Islet of Langerhans (tissue), 1 donor: ENCODE measurements around the gene TTC7B.
A peak's percentile ranks its signal among the peaks of the same experiment; 100 is the strongest.

Source experiments
- FAIRE-seq: peaks from one replicate; lab custom pipeline; 2011; peaks lifted over from hg19 to GRCh38; lab: Jason Lieb, UNC

The TTC7B gene

DNA sequence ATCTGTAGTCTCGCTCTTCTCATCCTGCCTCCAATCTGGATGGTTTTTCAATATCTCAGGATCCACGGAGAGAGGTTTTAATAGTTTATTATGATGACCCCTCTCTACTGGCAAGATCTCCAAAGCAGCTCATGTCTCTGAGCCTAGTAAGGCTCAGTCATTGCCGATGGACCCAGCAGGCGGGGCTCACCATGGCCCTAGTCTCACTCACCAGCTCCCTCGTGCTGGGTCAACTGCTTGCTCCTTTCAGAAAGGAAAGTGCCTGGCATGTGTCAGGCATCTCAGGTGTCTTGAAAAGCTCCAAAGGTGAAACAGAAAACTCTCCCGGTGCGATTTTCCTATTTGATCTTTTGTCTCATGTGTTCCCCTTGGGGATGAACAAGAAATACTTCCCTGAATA lies 240.4 kb downstream of the TTC7B start:
- FAIRE-seq, result no peak

DNA sequence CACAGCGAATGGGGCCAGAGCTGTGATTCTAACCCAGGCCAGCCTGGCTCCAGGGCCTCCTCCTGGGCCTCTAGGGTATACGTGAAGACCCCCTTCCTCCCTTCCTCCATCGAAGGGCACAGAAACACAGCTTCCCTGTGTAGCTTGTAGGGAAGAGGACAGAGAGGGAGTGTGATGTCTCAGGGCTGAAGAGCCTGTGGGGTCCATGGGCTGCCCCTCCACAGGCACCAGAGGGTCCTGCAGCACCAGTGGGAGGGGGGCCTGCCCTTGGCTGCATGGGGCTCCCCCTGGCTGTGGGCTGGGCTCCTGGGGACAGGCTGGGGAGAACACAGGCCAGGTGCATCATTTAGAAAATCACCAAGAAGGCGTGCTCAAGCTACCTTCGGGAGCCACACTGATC lies 240.9 kb downstream of the TTC7B start:
- FAIRE-seq, result no peak

DNA sequence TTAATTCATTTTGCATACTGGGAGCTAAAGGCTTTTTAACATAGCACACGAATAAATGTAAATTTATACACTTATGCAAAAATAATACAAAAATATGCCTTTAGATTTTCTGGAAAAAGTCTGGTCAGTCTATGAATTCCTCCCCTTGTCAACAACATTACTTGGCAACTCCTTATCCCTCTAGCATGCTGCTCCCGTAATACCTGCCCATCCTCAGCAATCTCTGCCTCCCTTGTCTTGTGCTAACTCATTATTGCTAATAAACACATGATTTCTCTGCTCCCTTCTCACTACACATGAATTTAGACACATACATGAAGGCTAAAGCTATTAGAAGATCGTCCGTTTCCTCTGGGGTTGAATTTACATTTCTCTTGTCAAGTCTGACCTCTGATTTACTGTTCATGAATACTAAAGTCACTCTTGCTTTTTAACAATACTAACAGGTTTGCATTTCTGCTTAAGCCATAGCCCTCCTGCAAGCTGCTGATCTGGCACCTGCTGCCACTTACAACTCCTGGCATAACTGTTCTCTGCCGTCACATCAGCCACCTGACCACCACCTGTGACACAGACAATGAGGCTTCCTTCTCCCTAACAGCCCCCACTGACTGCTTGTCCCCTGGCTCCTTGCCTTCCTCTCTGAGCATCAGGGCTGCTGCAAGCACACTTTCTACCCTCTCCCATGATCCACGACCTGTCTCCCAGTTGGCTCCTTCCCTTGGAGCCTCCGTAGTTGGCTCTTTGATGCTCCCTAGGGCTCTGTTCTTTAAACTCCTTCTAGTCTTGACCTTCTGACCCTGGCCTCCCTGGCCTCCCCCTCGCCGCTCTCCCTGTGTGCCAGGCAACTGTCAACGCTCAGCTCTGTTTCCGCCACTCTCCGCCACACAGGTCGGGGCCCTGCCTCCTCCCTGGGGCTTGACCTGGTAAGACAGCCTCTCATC lies 241.8 kb downstream of the TTC7B start:
- peak; percentile 38 for FAIRE-seq

- no peak for FAIRE-seq
Observed at GRCh38 chr14:90573385-90574105, 242.7 kb downstream of the TTC7B start.

DNA sequence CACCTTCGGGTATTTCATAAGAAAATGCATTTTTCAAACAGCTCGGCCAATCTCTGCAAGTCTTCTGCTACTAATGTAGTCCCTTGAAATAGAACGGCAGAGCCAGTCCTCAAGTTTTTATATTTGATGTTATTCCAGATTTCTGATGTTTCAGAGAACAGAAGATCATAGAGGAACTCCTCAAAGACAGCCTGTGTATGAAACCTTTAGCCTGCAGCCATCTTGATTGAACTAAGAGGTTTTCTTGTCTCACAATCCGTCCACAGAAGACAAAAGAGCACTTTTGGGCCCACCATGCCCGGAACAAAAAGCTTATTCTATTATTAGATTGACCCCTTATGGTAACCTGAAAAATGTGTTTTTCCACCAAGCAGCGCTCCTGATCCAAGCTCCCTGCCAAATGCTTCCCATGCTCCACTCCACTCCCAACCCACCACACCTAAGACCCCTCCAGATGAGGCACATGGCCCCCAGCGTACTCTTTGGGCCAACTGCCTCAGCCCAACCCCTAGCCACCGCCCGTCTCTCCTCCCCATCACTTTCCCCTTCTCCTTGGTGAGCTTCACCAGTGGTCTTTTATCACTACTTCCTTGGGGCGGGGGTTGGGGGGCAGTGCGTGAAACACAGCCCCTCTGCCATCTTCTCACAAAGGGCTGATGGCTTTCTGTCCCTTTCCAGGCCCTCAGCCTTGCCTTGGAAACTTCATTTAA lies 243.6 kb downstream of the TTC7B start:
- FAIRE-seq, result no peak

- no peak for FAIRE-seq
Observed at GRCh38 chr14:90571149-90571947, 244.9 kb downstream of the TTC7B start.

DNA sequence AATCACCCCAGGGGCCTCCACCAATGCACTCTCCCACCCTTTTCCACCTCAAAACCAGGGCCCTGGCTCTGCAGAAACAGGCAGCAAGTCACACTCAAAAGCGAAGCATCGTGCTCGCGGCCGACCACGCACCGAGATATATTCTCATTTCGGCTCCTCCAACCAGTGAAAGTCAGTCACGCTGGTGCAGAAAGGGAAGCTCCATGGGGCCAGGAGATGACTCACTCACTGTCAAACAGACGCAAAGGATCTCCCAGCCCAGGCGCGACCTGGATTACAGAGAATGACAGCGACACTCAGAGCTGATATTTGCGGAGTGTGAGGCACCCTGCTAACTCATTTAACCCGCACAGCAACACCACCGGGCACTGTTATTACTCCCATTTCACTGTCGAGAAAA lies 245.8 kb downstream of the TTC7B start:
- FAIRE-seq, result no peak

DNA sequence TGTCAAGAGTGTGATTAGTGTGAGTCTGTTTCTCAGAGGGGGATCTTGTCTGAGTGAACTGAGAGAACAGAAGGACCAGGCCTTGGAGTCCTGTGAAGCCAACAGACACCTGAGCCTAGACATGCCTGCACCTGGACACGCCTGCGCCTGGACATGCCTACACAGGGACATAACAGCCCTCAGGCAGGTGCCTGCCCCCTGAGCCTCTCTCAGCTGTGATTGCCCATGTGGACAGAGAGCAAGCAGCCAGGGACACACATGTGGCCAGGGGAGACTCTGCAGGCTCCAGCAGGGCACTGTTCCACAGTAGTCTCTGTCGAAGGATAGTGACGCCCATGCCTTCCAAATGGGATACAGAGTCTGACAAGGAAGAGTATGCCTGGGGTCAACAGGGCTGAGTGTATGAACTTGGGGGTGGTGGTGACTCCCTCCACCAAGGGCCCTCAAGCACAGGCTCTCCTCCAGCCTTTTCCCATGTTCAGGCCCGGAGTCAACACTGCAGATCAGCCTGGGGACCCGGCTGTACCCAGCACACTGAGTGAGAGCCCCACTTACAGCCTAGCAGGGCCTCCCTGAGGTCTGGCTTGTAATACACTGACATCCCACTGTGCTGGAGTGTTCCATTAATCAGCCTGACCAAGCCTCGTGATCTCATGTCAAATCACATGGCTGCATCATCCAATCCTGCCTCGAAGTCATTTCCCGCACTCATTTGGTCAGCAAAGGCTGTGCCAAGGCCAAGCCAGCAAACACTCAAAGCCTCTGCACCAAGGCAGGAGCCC lies 246.4 kb downstream of the TTC7B start:
- FAIRE-seq, result no peak

DNA sequence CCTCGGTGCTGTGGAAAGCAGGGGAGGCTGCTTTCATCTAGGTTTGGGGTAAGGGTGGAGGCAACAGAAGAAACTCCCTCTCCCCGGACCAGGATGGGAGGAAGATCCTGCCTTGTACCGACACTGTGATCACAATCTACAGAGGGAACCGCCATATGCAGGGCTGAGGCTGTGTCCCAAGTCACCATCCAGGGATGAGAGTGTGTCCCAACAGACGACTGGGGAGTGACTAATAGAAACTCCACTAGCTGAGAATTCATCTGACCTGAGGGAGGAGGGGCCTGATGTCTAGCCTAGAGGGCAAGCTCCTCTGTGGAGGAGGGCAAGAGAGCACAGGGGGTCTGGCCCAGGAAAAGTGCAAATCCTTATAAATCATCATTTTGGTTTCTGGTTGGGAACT lies 247.0 kb downstream of the TTC7B start:
- no peak for FAIRE-seq

DNA sequence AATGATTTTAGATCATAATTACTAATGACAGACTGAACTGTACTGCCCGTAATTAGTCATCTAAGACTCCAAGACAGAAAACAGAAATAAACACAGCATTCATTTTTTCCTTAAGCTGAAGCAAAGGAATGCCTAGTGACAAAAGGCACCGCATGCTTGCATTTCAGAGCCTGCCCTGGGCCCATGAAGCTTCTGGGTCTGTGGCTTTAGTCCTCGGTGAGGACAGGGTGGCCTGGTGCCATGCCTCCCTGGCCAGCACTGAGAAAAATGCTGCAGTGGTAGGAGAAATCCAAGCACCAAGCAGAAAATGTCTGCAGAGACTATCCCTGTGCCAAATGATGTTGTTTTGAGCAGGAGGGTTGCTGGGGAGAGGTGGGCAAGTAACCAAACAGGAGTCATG lies 247.8 kb downstream of the TTC7B start:
- no peak for FAIRE-seq

DNA sequence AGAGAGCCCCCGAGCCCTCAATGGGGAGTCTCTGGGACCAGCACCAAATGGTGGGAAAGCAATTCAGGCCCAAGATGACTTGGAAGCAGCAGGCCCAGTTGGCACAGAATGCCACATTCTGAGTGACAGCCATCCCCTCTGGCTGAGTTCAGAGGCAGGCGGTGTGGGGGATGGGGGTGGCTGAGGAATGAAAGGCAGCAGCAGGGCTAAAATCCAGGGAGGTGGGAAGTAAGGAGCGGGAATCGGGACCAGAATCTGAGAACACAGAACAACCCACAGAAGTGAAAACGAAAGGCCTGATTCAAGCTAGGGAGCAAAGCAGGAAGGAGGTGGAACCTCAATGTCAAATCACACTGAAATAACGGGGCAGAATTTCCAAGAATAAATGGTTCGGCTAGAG lies 248.2 kb downstream of the TTC7B start:
- FAIRE-seq, result no peak

- FAIRE-seq, result no peak
Observed at GRCh38 chr14:90567191-90567590, 249.0 kb downstream of the TTC7B start.

DNA sequence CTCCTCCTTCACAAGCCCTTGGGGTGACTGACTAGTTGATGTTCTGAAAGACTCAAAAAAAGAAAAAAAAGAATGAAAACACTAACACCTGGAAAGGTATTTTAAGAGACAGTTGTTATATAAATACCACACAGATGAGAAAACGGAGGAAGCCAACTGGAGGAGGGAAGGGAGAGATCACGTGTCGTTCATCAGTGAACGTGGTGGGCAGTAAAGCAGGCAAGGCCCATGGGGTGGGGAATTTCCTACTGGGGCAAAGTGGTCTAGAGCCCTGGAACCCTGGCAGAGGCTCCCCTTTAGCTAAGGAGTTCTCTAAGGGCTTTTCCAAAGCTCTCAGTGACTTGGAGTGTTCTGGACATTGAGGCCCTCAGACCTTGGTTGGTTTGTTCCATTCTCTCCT lies 249.7 kb downstream of the TTC7B start:
- FAIRE-seq, result no peak

- FAIRE-seq, result no peak
Observed at GRCh38 chr14:90564496-90564895, 251.7 kb downstream of the TTC7B start.

DNA sequence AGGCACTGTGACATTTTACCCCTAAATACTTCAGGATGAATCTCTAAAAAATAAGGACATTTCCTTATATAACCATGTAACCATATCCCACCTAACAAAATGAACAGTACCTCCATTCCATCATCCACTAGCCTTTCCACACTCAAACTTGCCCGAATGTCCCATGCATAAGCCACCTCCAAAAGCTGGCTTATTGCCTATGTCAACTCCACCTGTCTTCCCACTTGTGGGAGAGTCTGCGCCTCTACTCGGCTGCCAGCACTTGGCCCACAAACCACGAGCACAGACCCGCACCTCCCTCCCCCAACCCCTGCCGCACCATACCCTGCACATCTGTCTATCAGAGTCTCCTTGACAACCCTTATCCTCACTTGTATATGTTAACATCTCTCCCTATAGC lies 253.6 kb downstream of the TTC7B start:
- FAIRE-seq, result no peak

- FAIRE-seq, result no peak
Observed at GRCh38 chr14:90561920-90562319, 254.3 kb downstream of the TTC7B start.

- no peak for FAIRE-seq
Observed at GRCh38 chr14:90560991-90561390, 255.2 kb downstream of the TTC7B start.

- no peak for FAIRE-seq
Observed at GRCh38 chr14:90560558-90560957, 255.7 kb downstream of the TTC7B start.

GRCh38 chr14:90559811-90560492 lies 256.3 kb downstream of the TTC7B start:
- no peak for FAIRE-seq

GRCh38 chr14:90558983-90559590 lies 257.1 kb downstream of the TTC7B start:
- no peak for FAIRE-seq
